Measurements from ENCODE around the gene BACH2.
A peak's percentile ranks its signal among the peaks of the same experiment; 100 is the strongest.
"Not testable (repeated sequence)": the region's sequence is repeated elsewhere in the genome, so short reads cannot be mapped to it uniquely, and the experiment has no call there.

The BACH2 gene

GRCh38 chr6:90118581-90118980 lies 178.1 kb downstream of the BACH2 start:
- DNase-seq = no peak

- no peak for DNase-seq
These were observed 178.6 kb downstream of the BACH2 start for GRCh38 chr6:90118069-90118468.

GRCh38 chr6:90116126-90116525 lies 180.5 kb downstream of the BACH2 start:
- not testable (repeated sequence) for DNase-seq

- DNase-seq = no peak
These were observed 183.3 kb downstream of the BACH2 start for GRCh38 chr6:90113389-90113788.

GRCh38 chr6:90111387-90111786 lies 185.3 kb downstream of the BACH2 start:
- DNase-seq = no peak

- peak; percentile 51 to 67 for DNase-seq
These were observed 185.7 kb downstream of the BACH2 start for GRCh38 chr6:90110971-90111370.

- no peak for DNase-seq
These were observed 187.5 kb downstream of the BACH2 start for GRCh38 chr6:90109141-90109540.

GRCh38 chr6:90107771-90108282 lies 188.8 kb downstream of the BACH2 start:
- DNase-seq = peak; percentile 35 to 46

GRCh38 chr6:90107371-90107770 lies 189.3 kb downstream of the BACH2 start:
- no peak for DNase-seq

- no peak for DNase-seq
These were observed 190.2 kb downstream of the BACH2 start for GRCh38 chr6:90106449-90106848.

GRCh38 chr6:90105506-90106170 lies 191.0 kb downstream of the BACH2 start:
- DNase-seq = no peak

- peak; percentile 39 to 59 for DNase-seq
These were observed 193.4 kb downstream of the BACH2 start for GRCh38 chr6:90103056-90103800.

- no peak for DNase-seq
These were observed 195.2 kb downstream of the BACH2 start for GRCh38 chr6:90101403-90101802.

GRCh38 chr6:90100059-90100665 lies 196.5 kb downstream of the BACH2 start:
- no peak for DNase-seq

GRCh38 chr6:90098627-90099026 lies 198.0 kb downstream of the BACH2 start:
- no peak for DNase-seq

GRCh38 chr6:90098001-90098531 lies 198.6 kb downstream of the BACH2 start:
- DNase-seq = no peak

GRCh38 chr6:90097356-90097755 lies 199.3 kb downstream of the BACH2 start:
- no peak for DNase-seq

- DNase-seq = no peak
These were observed 199.8 kb downstream of the BACH2 start for GRCh38 chr6:90096818-90097217.

- no peak for DNase-seq
These were observed 200.9 kb downstream of the BACH2 start for GRCh38 chr6:90095788-90096187.

- DNase-seq = no peak
These were observed 201.5 kb downstream of the BACH2 start for GRCh38 chr6:90095145-90095544.

- no peak for DNase-seq
These were observed 203.0 kb downstream of the BACH2 start for GRCh38 chr6:90093558-90094073.

GRCh38 chr6:90090866-90091265 lies 205.8 kb downstream of the BACH2 start:
- DNase-seq = no peak

GRCh38 chr6:90088009-90088408 lies 208.6 kb downstream of the BACH2 start:
- DNase-seq = no peak
